ENCODE measurements around the gene GRM4. TPM values are rescaled to one million over a fixed set of nuclear protein-coding genes. Genes with fewer than 3 reads are reported as not detected.
A peak's percentile ranks its signal among the peaks of the same experiment; 100 is the strongest.

The GRM4 gene
- total and polyA plus RNA-seq, 12 donors, result not detected

DNA sequence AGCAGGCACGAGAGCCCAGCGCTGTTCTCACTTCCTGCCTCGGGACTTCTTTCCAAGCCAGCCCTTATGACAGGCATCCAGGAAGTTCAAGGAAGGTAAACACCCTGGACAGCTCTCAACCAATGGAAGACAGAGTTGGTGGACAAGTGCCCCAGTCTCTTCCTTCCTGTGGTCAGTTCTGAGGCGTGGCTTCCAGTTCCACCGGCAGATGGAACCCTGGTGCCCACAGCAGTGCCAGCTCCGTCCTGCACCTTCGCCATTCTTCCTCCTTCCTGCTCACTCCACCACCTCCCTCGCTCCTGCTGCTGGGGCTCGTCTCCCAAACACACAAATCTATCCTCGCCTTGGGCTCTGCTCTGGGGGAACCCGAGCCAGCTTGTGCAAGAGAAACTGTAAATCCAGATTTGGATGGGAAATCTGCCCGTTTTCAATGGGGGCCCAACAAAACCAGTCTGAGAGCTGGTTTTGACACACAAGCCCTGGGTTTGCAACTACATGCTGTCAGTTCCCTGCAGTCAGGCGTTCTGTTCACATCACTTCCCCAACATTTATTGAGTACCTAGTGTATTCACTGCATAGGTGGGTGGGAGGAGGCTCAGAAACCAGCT, 162.7 kb downstream of the GRM4 start:
- intact Hi-C loops (cut with DNase I), result no loop called here
- Histone ChIP-seq H3K4me1 (peaks cover 0 to 6% (median 0%) of the 10 kb centered on the region in 9 donors), H3K9me3 (no peaks in the 10 kb centered on the region), H3K27ac (no peak overlapping the region), H3K36me3 (no peaks in the 10 kb centered on the region), H3K4me3 (no peak overlapping the region), H3K27me3 (peaks cover 7 to 40% (median 25%) of the 10 kb centered on the region in 7 donors)
- peak in 7 of 8 donors; percentile 17 to 61 (median 44) for ATAC-seq
- no peak for DNase-seq
- 55 to 58% methylated on average over 13 of the region's 13 CpGs for WGBS, 2 donors
- TF ChIP-seq, protein P1, sequence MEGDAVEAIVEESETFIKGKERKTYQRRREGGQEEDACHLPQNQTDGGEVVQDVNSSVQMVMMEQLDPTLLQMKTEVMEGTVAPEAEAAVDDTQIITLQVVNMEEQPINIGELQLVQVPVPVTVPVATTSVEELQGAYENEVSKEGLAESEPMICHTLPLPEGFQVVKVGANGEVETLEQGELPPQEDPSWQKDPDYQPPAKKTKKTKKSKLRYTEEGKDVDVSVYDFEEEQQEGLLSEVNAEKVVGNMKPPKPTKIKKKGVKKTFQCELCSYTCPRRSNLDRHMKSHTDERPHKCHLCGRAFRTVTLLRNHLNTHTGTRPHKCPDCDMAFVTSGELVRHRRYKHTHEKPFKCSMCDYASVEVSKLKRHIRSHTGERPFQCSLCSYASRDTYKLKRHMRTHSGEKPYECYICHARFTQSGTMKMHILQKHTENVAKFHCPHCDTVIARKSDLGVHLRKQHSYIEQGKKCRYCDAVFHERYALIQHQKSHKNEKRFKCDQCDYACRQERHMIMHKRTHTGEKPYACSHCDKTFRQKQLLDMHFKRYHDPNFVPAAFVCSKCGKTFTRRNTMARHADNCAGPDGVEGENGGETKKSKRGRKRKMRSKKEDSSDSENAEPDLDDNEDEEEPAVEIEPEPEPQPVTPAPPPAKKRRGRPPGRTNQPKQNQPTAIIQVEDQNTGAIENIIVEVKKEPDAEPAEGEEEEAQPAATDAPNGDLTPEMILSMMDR (IDR thresholded peaks at IDR 0.05), result peak in 2 of 9 donors; percentile 3 to 7

DNA sequence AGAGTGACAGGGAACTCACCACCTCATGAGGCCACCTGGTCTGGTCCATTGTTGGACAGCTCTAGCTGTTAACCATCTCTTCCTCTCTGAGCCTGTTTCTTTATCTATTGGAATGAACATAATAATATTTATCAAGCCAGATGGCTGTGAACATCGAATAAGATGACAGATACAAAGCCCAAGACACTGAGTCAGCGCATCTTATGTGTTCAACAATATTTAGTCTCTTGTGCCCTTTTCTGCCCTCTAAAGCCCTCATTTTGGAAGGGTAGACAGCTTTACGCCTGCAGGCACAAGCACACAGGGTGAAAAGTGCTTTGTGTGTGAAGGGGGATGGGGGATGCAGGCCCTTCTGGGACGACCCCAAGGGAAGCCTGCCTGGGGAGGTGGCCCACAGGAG, 164.0 kb downstream of the GRM4 start:
- ATAC-seq, result no peak
- Histone ChIP-seq H3K36me3 (no peaks in the 10 kb centered on the region), H3K4me3 (no peak overlapping the region), H3K27me3 (peaks cover 7 to 44% (median 31%) of the 10 kb centered on the region in 7 donors), H3K4me1 (peaks cover 0 to 6% (median 0%) of the 10 kb centered on the region in 9 donors), H3K9me3 (no peaks in the 10 kb centered on the region), H3K27ac (no peak overlapping the region)
- TF ChIP-seq, protein P1 (IDR thresholded peaks at IDR 0.05), result no peak
- intact Hi-C loops (cut with DNase I), result no loop called here
- 72 to 76% methylated on average over 4 of the region's 4 CpGs for WGBS, 2 donors
- DNase-seq, result no peak

DNA sequence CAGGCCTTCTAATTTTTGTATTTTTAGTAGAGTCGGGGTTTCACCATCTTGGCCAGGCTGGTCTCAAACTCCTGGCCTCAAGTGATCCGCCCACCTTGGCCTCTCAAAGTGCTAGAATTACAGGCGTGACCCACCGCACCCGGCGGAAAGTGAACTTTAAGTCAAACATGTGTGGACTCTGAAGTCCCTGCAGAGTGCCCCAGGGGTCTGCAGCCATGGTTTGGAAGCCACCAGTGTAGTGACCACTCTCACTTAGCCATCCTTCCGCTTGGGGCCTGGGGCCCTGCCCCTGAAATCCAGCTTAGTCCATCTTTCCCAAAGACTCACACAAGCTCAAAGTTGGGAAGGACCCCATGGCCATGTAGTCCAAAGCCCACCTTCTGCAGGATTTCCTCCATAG, 164.5 kb downstream of the GRM4 start:
- ATAC-seq, result no peak
- H3K9me3 ChIP-seq, result no peaks in the 10 kb centered on the region
- intact Hi-C loops (cut with DNase I), result no loop called here
- 89 to 95% methylated on average over 7 of the region's 7 CpGs for WGBS, 2 donors
- H3K4me3 ChIP-seq, result no peak overlapping the region
- no peak overlapping the region for H3K27ac ChIP-seq
- no peak for DNase-seq
- peaks cover 0 to 6% (median 0%) of the 10 kb centered on the region in 9 donors for H3K4me1 ChIP-seq
- TF ChIP-seq, protein P1 (IDR thresholded peaks at IDR 0.05), result no peak
- H3K27me3 ChIP-seq, result peaks cover 7 to 48% (median 35%) of the 10 kb centered on the region in 7 donors
- H3K36me3 ChIP-seq, result no peaks in the 10 kb centered on the region

DNA sequence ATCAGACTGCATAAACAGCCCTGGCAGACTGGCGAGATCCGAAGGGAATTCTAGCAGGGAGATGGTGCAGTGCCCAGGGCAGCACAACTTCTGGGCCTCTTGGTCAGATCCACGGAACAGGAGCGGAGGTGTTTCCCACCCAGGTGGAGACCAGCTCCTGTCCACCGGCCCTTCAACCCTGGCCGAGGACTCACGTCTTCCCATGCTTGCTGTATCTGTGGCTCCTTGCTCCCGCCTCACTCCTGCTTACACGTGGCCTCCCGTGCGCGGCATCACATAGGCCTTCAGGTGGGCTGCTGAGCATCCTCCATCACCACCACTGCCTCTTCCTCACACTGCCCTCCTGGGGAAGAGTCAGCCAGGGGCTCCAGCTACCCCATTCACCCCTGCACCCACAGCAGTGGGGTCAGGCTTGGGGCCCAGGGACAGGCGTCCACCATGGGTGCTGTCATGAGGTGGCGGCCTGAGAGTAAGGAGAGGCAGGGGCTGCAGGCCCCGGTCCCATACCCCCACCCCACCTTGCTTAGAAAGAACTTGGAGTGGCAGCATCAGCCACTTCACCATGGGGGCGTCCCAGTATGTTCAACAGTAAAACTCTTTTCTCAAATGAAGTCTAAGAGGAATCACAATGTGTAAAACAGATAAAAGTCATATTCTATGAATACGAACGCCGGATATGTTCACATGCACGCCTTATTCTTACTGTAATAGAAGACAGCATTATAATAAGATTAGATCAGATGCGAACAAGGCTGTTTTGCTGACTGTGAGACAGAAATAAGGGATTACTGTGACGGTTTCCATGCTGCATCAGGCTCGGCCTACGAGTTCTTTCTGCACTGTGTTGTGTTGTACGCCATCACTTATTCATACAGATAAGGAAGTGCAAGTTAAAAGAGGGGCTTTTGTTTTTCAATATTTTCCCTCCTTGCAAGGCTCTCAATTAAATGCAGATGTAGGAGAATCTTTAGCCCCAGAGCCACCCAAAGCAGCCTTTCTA, 165.4 kb downstream of the GRM4 start:
- WGBS, 2 donors, result 79 to 80% methylated on average over 25 of the region's 25 CpGs
- H3K4me3 ChIP-seq, result no peak overlapping the region
- H3K36me3 ChIP-seq, result no peaks in the 10 kb centered on the region
- peaks cover 0 to 6% (median 0%) of the 10 kb centered on the region in 9 donors for H3K4me1 ChIP-seq
- TF ChIP-seq, protein P1 (IDR thresholded peaks at IDR 0.05), result no peak
- no peak for DNase-seq
- intact Hi-C loops (cut with DNase I), result no loop called here
- H3K27ac ChIP-seq, result no peak overlapping the region
- H3K9me3 ChIP-seq, result no peaks in the 10 kb centered on the region
- H3K27me3 ChIP-seq, result peaks cover 7 to 51% (median 40%) of the 10 kb centered on the region in 7 donors
- no peak for ATAC-seq

All from heart right ventricle (tissue), 16 donors.